H1 (cell line): ENCODE measurements around the gene RBBP6.

Experiments used
- CHD1 ChIP-seq: IDR thresholded peaks from 2 replicates; pipeline ENCODE4 v1.6.1; 2012; ENCODE audit warnings: low read depth, low read length, improper control_type of control experiment
- EGR1 ChIP-seq: IDR thresholded peaks from 2 replicates; pipeline ENCODE4 v1.6.1; 2011; ENCODE audit warnings: low read depth, low read length, borderline replicate concordance
- EP300 ChIP-seq, 2 experiments: IDR thresholded peaks; 1 replicate in 1 of 2; 2 replicates in 1 of 2; pipeline ENCODE4 v1.6.1; 2011 to 2012; ENCODE audit warnings: low read depth in 2 of 2, low read length in 2 of 2, mild to moderate bottlenecking in 2 of 2, borderline replicate concordance in 1 of 2, inconsistent platforms in 1 of 2, moderate library complexity in 1 of 2
- EZH2 ChIP-seq: fragments of 200-600 bp; sonication (generic); IDR thresholded peaks from 2 replicates; pipeline ENCODE4 v1.7.1; 2012; ENCODE audit warnings: low read depth, mild to moderate bottlenecking, moderate library complexity, low read length, inconsistent platforms; ENCODE audit not compliant: severe bottlenecking
- FOSL1 ChIP-seq: IDR thresholded peaks from 2 replicates; pipeline ENCODE4 v1.6.1; 2011; ENCODE audit warnings: mild to moderate bottlenecking, low read depth, low read length, moderate library complexity; ENCODE audit not compliant: insufficient read depth
- JUN ChIP-seq: IDR thresholded peaks from 2 replicates; pipeline ENCODE4 v1.6.1; 2011; ENCODE audit warnings: low read depth, mild to moderate bottlenecking, improper control_type of control experiment, low read length
- KDM5A ChIP-seq: fragments of 200-600 bp; IDR thresholded peaks from 2 replicates; pipeline ENCODE4 v1.7.1; 2012; ENCODE audit warnings: mild to moderate bottlenecking, low read length, inconsistent platforms, mixed read lengths
- MAFK ChIP-seq: IDR thresholded peaks from 2 replicates; pipeline ENCODE4 v1.6.1; 2012; ENCODE audit warnings: low read depth, mild to moderate bottlenecking, improper control_type of control experiment, low read length
- POLR2A ChIP-seq, 2 experiments: IDR thresholded peaks; 1 replicate in 1 of 2; 2 replicates in 1 of 2; pipeline ENCODE4 v1.6.1; 2011; ENCODE audit warnings: low read depth in 2 of 2, low read length in 2 of 2, mild to moderate bottlenecking in 2 of 2; ENCODE audit errors: control extremely low read depth in 1 of 2
- POU5F1 ChIP-seq: IDR thresholded peaks from 2 replicates; pipeline ENCODE4 v1.6.1; 2011; ENCODE audit warnings: low read depth, mild to moderate bottlenecking, low read length, moderate library complexity
- SIX5 ChIP-seq: IDR thresholded peaks from 2 replicates; pipeline ENCODE4 v1.6.1; 2011; ENCODE audit warnings: mild to moderate bottlenecking, low read depth, low read length
- SUZ12 ChIP-seq: fragments of 200-600 bp; sonication (generic); IDR thresholded peaks from 2 replicates; pipeline ENCODE4 v1.6.1; 2012; ENCODE audit warnings: mild to moderate bottlenecking, inconsistent platforms, low read length, moderate library complexity, mixed read lengths
- TEAD4 ChIP-seq: IDR thresholded peaks from 2 replicates; pipeline ENCODE4 v1.6.1; 2012; ENCODE audit warnings: low read depth, low read length, inconsistent platforms, mixed read lengths
- TF ChIP-seq, protein P1 (sequence below), 3 experiments: IDR thresholded peaks; 1 replicate in 2 of 3; 2 replicates in 1 of 3; pipeline versions ENCODE4 v1.5.1 to v1.6.1; 2011; ENCODE audit warnings: low read length in 3 of 3, mild to moderate bottlenecking in 3 of 3, inconsistent platforms in 2 of 3, low read depth in 1 of 3, moderate library complexity in 1 of 3; ENCODE audit not compliant: insufficient read depth in 1 of 3; ENCODE audit errors: control extremely low read depth in 1 of 3

DNA sequence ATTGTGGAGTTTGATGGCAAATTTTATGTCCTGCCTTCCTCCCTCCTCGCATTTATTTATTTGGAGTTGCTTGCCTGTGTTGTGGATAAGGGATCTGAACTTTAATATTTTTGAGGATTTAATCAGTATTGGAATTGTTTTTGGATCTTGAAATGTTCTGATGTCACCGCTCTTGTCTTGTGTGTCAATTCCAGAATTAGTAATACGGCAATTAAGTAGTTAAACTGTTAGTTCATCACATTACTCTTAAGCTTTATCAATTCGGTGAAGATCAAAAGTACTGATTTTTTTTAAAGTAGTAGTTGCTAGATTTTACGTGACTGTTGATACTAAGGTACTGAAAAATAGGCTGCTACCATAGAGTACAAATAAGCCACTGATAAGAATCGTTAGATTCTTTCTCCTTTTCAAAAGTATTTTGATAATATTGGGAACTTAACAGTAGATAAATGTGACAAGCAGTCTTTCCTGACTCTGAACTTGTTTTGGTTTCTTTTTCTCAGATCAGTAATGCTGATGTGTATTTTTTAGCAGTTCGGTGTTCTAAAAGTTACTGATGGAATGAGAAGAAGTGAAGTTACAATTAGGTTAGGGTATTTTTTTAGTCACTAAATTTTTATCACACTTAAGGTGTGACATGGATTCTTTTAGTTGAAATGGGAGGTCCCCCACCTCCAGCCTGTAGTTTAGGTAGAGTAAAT, 2.0 kb downstream of the RBBP6 start:
- TF ChIP-seq, protein P1, sequence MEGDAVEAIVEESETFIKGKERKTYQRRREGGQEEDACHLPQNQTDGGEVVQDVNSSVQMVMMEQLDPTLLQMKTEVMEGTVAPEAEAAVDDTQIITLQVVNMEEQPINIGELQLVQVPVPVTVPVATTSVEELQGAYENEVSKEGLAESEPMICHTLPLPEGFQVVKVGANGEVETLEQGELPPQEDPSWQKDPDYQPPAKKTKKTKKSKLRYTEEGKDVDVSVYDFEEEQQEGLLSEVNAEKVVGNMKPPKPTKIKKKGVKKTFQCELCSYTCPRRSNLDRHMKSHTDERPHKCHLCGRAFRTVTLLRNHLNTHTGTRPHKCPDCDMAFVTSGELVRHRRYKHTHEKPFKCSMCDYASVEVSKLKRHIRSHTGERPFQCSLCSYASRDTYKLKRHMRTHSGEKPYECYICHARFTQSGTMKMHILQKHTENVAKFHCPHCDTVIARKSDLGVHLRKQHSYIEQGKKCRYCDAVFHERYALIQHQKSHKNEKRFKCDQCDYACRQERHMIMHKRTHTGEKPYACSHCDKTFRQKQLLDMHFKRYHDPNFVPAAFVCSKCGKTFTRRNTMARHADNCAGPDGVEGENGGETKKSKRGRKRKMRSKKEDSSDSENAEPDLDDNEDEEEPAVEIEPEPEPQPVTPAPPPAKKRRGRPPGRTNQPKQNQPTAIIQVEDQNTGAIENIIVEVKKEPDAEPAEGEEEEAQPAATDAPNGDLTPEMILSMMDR (IDR thresholded peaks at IDR 0.05; ENCODE audit: control extremely low read depth in 1 of 3, insufficient read depth in 1 of 3, low read depth in 1 of 3, low read length in 3 of 3) = no peak
- TF ChIP-seq SIX5 (no peak), MAFK (no peak), EP300 (IDR thresholded peaks at IDR 0.05; ENCODE audit: borderline replicate concordance in 1 of 2, low read depth in 2 of 2, low read length in 2 of 2) (no peak), EZH2 (no peak), POLR2A (IDR thresholded peaks at IDR 0.05; ENCODE audit: control extremely low read depth in 1 of 2, low read depth in 2 of 2, low read length in 2 of 2) (no peak), TEAD4 (no peak), EGR1 (no peak), CHD1 (no peak), FOSL1 (no peak), POU5F1 (no peak), JUN (no peak), KDM5A (no peak), SUZ12 (no peak)
